A673 (cell line): ENCODE results near the gene NFS1. TPM values are rescaled to one million over a fixed set of nuclear protein-coding genes. Genes with fewer than 3 reads are reported as not detected.
"Not testable (repeated sequence)": the region's sequence is repeated elsewhere in the genome, so short reads cannot be mapped to it uniquely, and the experiment has no call there.

Experiments
- BruUV-seq: library from RNA; stranded (reverse); fragments of 400-500 nt; replicated peaks from 2 replicates; lab custom pipeline; 2021; lab: Mats Ljungman, UMichigan
- CTCF ChIA-PET: fragments of 300-600 bp; sonication (Branson Sonifier 250); formaldehyde crosslinking; loops from one replicate; lab custom pipeline; 2022; ENCODE audit warnings: antibody characterized with exemption; lab: Charles Lee
- POLR2A ChIA-PET: fragments of 300-600 bp; sonication (Branson Sonifier 250); formaldehyde crosslinking; loops from one replicate; lab custom pipeline; 2022; ENCODE audit warnings: antibody characterized with exemption; ENCODE audit not compliant: low non-redundant PET; lab: Charles Lee
- DNase-seq: peaks from one replicate; pipeline ENCODE4 v3.0.0-alpha.2; 2015; ENCODE audit warnings: low spot score
- H3K27ac ChIP-seq: fragments of 200-600 bp; sonication (generic); 2 replicates; pipeline ENCODE4 v1.5.1; 2016; ENCODE audit warnings: mixed run types, low read depth, mild to moderate bottlenecking, mixed read lengths, antibody characterized with exemption, low read length; ENCODE audit not compliant: poor library complexity, severe bottlenecking
- H3K27me3 ChIP-seq: fragments of 200-600 bp; sonication (generic); replicated peaks from 2 replicates; pipeline ENCODE4 v1.6.1; 2017; ENCODE audit warnings: mixed run types, low read depth, mild to moderate bottlenecking, mixed read lengths, antibody characterized with exemption, low read length; ENCODE audit not compliant: insufficient read depth, poor library complexity
- H3K36me3 ChIP-seq: fragments of 200-600 bp; sonication (generic); 2 replicates; pipeline ENCODE4 v1.6.1; 2016; ENCODE audit warnings: mixed run types, mild to moderate bottlenecking, mixed read lengths, antibody characterized with exemption, low read length; ENCODE audit not compliant: insufficient read depth, poor library complexity, severe bottlenecking
- H3K4me1 ChIP-seq: fragments of 200-600 bp; sonication (generic); 2 replicates; pipeline ENCODE4 v1.6.1; 2017; ENCODE audit warnings: mixed run types, mild to moderate bottlenecking, mixed read lengths, antibody characterized with exemption, low read length; ENCODE audit not compliant: insufficient read depth, poor library complexity, severe bottlenecking
- H3K4me3 ChIP-seq: fragments of 200-600 bp; sonication (generic); 2 replicates; pipeline ENCODE4 v1.5.1; 2016; ENCODE audit warnings: low read depth, mixed run types, mild to moderate bottlenecking, mixed read lengths, low read length; ENCODE audit not compliant: poor library complexity, severe bottlenecking
- H3K9me3 ChIP-seq: fragments of 200-600 bp; sonication (generic); 2 replicates; pipeline ENCODE4 v1.6.1; 2016; ENCODE audit warnings: mixed run types, low read depth, mild to moderate bottlenecking, mixed read lengths, antibody characterized with exemption, low read length; ENCODE audit not compliant: poor library complexity, severe bottlenecking
- EZH2 ChIP-seq: fragments of 200-600 bp; sonication (generic); IDR thresholded peaks from 2 replicates; pipeline ENCODE4 v1.6.1; 2017; ENCODE audit warnings: borderline replicate concordance, low read depth, mild to moderate bottlenecking, mixed read lengths, antibody characterized with exemption, low read length; ENCODE audit not compliant: poor library complexity, severe bottlenecking
- intact Hi-C: fragments of 100-400 bp; cut with micrococcal nuclease; formaldehyde crosslinking; loops from one replicate; pipeline ENCODE4 v1.10.0; 2022; ENCODE audit not compliant: unreplicated experiment
- total RNA-seq: library from RNA; stranded (reverse); gene quantifications from 2 replicates; pipeline ENCODE4 v1.2.3, GENCODE V29; 2021
- TF ChIP-seq, protein P1 (sequence below): fragments of 300-800, 200-600 bp; sonication (generic); conservative IDR thresholded peaks from 2 replicates; pipeline ENCODE4 v1.5.1; 2017; ENCODE audit warnings: low read depth, mild to moderate bottlenecking, antibody characterized with exemption, low read length, moderate library complexity, mixed read lengths

NFS1 gene
- total RNA-seq, 1 experiment from 2014 or later = 22.2 TPM

DNA sequence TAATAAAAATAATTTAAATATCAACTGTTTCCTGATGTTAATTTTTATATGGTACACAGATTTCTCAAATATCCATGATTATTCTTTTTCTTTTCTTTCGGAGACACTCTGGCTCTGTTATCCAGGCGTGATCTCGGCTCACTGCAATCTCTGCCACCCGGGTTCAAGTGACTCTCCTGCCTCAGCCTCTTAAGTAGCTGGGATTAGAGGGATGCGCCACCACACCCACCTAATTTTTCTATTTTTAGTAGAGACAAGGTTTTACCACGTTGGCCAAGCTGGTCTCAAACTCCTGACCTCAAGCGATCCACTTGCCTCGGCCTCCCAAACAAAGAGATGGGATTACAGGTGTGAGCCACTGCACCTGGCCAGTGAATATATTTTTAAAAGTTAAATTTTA is 20.6 kb upstream of the NFS1 start:
- intact Hi-C loops = no loop called here
- Histone ChIP-seq H3K27ac (no peak overlapping the region), H3K9me3 (no peaks in the 10 kb centered on the region), H3K4me1 (no peaks in the 10 kb centered on the region), H3K4me3 (no peak overlapping the region), H3K27me3 (no peaks in the 10 kb centered on the region), H3K36me3 (peaks cover 100% of the 10 kb centered on the region)
- POLR2A ChIA-PET = interaction anchor here (0.7 kb wide), 1 partner anchor 86 kb away, joined by 3 read pairs; no protein-coding TSS in a partner anchor
- CTCF ChIA-PET = interaction anchor here (1.1 kb wide), 1 partner anchor 165 kb away, joined by 3 read pairs; no protein-coding TSS in a partner anchor
- no TSS peak for BruUV-seq
- DNase-seq = no peak
- no peak for TF ChIP-seq EZH2

DNA sequence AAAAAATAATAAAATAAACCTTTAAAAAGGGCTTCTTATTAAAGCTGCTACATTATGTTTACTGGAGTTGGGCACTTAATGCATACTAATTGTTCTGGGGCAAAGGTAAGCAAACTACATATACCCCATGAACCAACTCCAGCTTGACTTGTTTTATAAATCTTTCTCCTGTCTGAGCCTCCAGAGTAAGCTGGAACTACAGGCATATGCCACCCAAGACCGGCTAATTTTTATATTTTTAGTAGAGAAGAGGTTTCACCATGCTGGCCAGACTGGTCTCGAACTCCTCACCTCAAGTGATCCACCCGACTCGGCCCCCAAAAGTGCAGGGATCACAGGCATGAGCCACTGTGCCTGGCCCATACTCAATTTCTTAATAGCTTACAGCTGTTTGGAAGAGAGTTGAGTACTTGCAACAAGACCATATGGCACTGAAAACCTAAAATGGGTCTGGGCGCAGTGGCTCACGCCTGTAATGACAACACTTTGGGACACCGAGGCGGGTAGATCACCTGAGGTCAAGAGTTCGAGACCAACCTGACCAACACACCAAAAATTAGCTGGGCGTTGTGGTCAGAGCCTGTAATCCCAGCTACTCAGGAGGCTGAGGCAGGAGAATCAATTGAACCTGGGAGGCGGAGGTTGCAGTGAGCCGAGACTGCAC is 20.0 kb upstream of the NFS1 start:
- ChIA-PET CTCF (interaction anchor here (1.1 kb wide), 1 partner anchor 165 kb away, joined by 3 read pairs; no protein-coding TSS in a partner anchor), POLR2A (no interaction called here)
- intact Hi-C loops = no loop called here
- Histone ChIP-seq H3K4me3 (no peak overlapping the region), H3K36me3 (peaks cover 100% of the 10 kb centered on the region), H3K4me1 (no peaks in the 10 kb centered on the region), H3K27ac (no peak overlapping the region), H3K27me3 (no peaks in the 10 kb centered on the region), H3K9me3 (no peaks in the 10 kb centered on the region)
- DNase-seq = no peak
- no TSS peak for BruUV-seq
- TF ChIP-seq EZH2 = no peak

DNA sequence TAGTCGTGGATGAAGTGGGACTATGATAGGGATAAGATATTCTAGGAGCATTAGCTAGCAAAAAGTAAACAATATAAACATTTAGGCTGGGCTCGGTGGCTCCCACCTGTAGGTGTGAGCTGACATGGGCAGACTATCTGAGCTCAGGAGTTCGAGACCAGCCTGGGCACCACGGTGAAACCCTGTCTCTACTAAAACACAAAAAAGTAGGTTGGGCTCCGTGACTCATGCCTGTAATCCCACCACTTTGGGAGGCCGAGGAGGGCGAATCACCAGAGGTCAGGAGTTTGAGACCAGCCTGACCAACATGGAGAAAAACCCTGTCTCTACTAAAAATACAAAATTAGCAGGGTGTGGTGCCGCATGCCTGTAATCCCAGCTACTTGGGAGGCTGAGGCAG is 19.2 kb upstream of the NFS1 start:
- BruUV-seq, CTCF ChIA-PET, H3K4me1 ChIP-seq, H3K27me3 ChIP-seq, H3K9me3 ChIP-seq, intact Hi-C loops, POLR2A ChIA-PET, H3K4me3 ChIP-seq, DNase-seq, H3K27ac ChIP-seq: not testable (repeated sequence)
- peaks cover 100% of the 10 kb centered on the region for H3K36me3 ChIP-seq

DNA sequence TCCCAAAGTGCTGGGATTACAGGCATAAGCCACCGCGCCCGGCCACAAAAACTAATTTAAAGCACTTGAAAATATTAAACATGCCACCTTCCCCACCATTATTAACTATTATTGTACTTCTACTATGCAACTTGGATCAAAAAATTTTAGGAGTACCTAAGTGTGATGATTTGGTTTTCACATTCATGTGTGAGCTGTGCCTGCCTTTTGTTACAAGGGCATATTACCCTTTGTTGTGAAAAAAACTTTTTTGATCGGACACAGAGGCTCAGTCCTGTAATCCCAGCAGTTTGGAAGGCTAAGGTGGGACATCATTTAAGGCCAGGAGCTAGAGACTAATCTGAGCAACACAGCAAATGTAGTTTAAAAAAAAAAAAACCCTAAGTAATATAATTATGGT is 17.2 kb upstream of the NFS1 start:
- Histone ChIP-seq H3K27me3 (no peaks in the 10 kb centered on the region), H3K4me3 (no peak overlapping the region), H3K27ac (no peak overlapping the region), H3K36me3 (peaks cover 100% of the 10 kb centered on the region), H3K9me3 (no peaks in the 10 kb centered on the region), H3K4me1 (no peaks in the 10 kb centered on the region)
- TF ChIP-seq, protein P1, sequence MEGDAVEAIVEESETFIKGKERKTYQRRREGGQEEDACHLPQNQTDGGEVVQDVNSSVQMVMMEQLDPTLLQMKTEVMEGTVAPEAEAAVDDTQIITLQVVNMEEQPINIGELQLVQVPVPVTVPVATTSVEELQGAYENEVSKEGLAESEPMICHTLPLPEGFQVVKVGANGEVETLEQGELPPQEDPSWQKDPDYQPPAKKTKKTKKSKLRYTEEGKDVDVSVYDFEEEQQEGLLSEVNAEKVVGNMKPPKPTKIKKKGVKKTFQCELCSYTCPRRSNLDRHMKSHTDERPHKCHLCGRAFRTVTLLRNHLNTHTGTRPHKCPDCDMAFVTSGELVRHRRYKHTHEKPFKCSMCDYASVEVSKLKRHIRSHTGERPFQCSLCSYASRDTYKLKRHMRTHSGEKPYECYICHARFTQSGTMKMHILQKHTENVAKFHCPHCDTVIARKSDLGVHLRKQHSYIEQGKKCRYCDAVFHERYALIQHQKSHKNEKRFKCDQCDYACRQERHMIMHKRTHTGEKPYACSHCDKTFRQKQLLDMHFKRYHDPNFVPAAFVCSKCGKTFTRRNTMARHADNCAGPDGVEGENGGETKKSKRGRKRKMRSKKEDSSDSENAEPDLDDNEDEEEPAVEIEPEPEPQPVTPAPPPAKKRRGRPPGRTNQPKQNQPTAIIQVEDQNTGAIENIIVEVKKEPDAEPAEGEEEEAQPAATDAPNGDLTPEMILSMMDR = no peak
- no peak for TF ChIP-seq EZH2
- no peak for DNase-seq
- intact Hi-C loops = no loop called here
- POLR2A ChIA-PET = no interaction called here
- no TSS peak for BruUV-seq
- CTCF ChIA-PET = no interaction called here
